A549 treated with RU486 at 1 μM for 4 hours (cell line): ENCODE data around the gene SENP8. TPM values are rescaled to one million over a fixed set of nuclear protein-coding genes. Genes with fewer than 3 reads are reported as not detected.

Source experiments
- total RNA-seq: library from RNA; stranded (reverse); fragments of 200-300 nt; extraction: Qiagen RNA extraction; gene quantifications from 5 replicates; pipeline ENCODE4 v1.2.3, GENCODE V29; 2022; ENCODE audit warnings: low read depth

Gene SENP8
- total RNA-seq: 1.4 to 2.1 TPM (median 1.8 TPM) in 5 replicates

DNA sequence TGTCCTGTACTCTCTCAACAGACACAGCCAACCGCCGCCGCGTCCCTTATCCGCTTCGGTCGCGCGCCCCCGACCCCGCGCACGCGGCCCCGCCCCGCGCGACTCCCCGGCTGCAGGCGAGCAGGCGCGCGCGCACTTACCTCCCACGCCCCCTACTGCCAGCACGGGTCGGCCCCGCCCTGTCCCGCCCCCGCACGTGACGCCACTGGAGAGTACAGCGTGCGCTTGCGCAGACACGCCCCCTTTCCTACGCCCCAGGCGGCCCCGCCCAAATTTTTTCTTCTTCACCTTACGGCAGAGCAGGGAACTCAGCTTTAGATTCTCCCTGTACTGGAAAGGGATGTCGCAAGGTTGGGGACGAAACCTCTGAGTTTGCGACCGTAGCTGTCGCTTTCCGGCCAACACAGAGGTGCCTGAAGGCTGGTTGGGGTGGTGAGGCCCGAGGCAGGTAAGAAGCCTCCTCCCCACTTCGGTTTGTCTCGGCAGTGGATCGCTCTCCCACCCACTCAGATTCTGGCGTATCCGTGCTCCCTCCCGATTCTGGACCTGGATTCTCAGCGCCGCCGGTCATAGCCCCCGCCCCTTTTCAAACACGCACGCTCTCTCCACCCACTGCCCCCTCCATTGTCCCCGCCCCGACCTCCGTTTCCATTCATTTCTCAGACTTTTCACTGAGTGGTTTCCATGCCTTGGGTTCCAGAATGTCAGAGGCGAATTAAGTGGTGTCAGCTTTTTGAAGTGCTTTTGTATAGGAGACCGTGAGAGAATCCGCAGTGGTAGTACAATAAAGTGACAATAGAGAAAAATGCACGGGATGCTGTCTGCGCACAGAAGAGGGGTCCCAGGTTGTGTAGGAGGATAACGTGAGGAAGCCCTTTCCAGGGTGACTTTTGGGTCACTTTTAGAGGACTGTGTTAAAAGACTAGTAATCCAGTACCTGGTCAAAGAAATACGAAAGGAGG is at the start of gene SENP8, which contains the start of gene MYO9A:
TSS of gene SENP8 (plus strand) at position 387 of the 962 bp plus-strand sequence. CDS start 21,221 bp downstream, outside the sequence.
TSS of gene MYO9A (minus strand) at position 134 of the 962 bp plus-strand sequence. CDS start 71,587 bp downstream, outside the sequence.

Other genes with a start within 250 kb of the SENP8 start
- 4.6 to 10.4 TPM (median 8.7 TPM) in 5 replicates for gene MYO9A, start 253 bp upstream of the SENP8 start, total RNA-seq
- not detected in 5 replicates for gene GRAMD2A, start 79.4 kb downstream of the SENP8 start, total RNA-seq
- 3,123 to 3,571 TPM (median 3,497 TPM) in 5 replicates for gene PKM, start 112.8 kb downstream of the SENP8 start, total RNA-seq
- 46.6 to 67.1 TPM (median 58.9 TPM) in 5 replicates for gene PARP6, start 154.2 kb downstream of the SENP8 start, total RNA-seq
- gene CELF6, start 201.8 kb downstream of the SENP8 start, total RNA-seq: 0.08 to 0.15 TPM (median 0.11 TPM) in 5 replicates